GM06990 (cell line): ENCODE data around the gene SEMG2.

Source experiments
- DNase-seq: peaks from one replicate; pipeline ENCODE4 v3.0.0-alpha.2; 2011; ENCODE audit not compliant: insufficient read length; ENCODE audit errors: extremely low read depth
- H3K27me3 ChIP-seq: replicated peaks from 2 replicates; pipeline ENCODE4 v1.6.0; 2011; ENCODE audit warnings: low read length; ENCODE audit not compliant: control insufficient read depth, insufficient read depth
- H3K36me3 ChIP-seq: 2 replicates; pipeline ENCODE4 v1.5.1; 2011; ENCODE audit warnings: low read length; ENCODE audit not compliant: control insufficient read depth, insufficient read depth
- H3K4me3 ChIP-seq: replicated peaks from 2 replicates; pipeline ENCODE4 v1.5.1; 2011; ENCODE audit warnings: low read depth, mild to moderate bottlenecking, control low read depth, low read length
- CTCF ChIP-seq: IDR thresholded peaks from 2 replicates; pipeline ENCODE4 v1.5.1; 2011; ENCODE audit warnings: low read length, control low read depth, mild to moderate bottlenecking, inconsistent platforms; ENCODE audit not compliant: insufficient read depth, poor library complexity, severe bottlenecking

The SEMG2 gene

GRCh38 chr20:45230631-45231030, 9.5 kb downstream of the SEMG2 start:
- TF ChIP-seq CTCF: no peak
- Histone ChIP-seq H3K36me3 (no peaks in the 10 kb centered on the region), H3K27me3 (no peaks in the 10 kb centered on the region), H3K4me3 (no peak overlapping the region)
- DNase-seq: no peak

- Histone ChIP-seq H3K4me3 (no peak overlapping the region), H3K27me3 (no peaks in the 10 kb centered on the region), H3K36me3 (no peaks in the 10 kb centered on the region)
- DNase-seq: no peak
- peak; percentile 66 for TF ChIP-seq CTCF
These were observed 14.8 kb downstream of the SEMG2 start for GRCh38 chr20:45235995-45236394.

- no peaks in the 10 kb centered on the region for H3K27me3 ChIP-seq
- TF ChIP-seq CTCF: no peak
These were observed 17.0 kb downstream of the SEMG2 start for GRCh38 chr20:45238139-45238538.

GRCh38 chr20:45246109-45246508, 24.9 kb downstream of the SEMG2 start:
- H3K36me3 ChIP-seq: no peaks in the 10 kb centered on the region
- TF ChIP-seq CTCF: no peak
- no peak for DNase-seq
- H3K4me3 ChIP-seq: no peak overlapping the region
- peaks cover 1% of the 10 kb centered on the region for H3K27me3 ChIP-seq

More at GRCh38 chr20:45238139-45238538, 17.0 kb downstream of the SEMG2 start:
- no peaks in the 10 kb centered on the region for H3K36me3 ChIP-seq
- no peak for DNase-seq
- H3K4me3 ChIP-seq: no peak overlapping the region

- DNase-seq: no peak
- H3K36me3 ChIP-seq: no peaks in the 10 kb centered on the region
- H3K27me3 ChIP-seq: peaks cover 3% of the 10 kb centered on the region
- TF ChIP-seq CTCF: no peak
- no peak overlapping the region for H3K4me3 ChIP-seq
These were observed 26.7 kb downstream of the SEMG2 start for GRCh38 chr20:45247865-45248264.

- Histone ChIP-seq H3K27me3 (peaks cover 4% of the 10 kb centered on the region), H3K4me3 (no peak overlapping the region), H3K36me3 (no peaks in the 10 kb centered on the region)
- no peak for TF ChIP-seq CTCF
- no peak for DNase-seq
These were observed 27.4 kb downstream of the SEMG2 start for GRCh38 chr20:45248609-45249008.
